Amygdala (tissue), 56 donors: Measurements from ENCODE around the gene DTHD1.

Experiments
- DNase-seq, 56 donors: peaks; one replicate each; lab custom pipeline; 2025; lab: John Stamatoyannopoulos, UW

The DTHD1 gene

DNA sequence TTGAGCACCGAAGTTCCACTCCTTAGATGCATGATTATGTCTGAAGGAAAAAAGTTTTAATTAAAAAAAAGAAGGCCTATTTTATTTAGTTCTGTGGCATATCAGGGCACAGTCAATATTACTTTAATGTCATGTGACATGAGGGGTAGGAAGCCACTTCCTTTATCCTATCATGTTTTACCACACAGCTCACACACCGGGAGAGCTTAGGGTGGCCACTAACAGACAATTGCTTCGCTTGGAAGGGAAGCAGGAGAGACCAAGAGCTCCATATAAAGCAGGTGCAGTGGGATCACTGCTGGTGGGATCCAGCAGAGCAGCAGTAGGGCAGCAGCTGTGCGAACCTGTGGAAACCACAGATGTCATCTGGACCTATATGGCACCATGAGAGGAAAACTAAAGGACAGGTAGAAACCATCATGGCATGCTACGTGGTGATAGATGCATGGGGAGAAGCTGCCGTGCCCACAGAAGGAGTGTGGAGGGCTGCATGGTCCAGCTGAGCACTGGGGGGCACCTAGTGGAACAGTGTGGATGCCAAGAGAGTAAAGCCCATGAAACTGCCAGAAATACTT is 52.0 kb downstream of the DTHD1 start:
- DNase-seq = no peak

DNA sequence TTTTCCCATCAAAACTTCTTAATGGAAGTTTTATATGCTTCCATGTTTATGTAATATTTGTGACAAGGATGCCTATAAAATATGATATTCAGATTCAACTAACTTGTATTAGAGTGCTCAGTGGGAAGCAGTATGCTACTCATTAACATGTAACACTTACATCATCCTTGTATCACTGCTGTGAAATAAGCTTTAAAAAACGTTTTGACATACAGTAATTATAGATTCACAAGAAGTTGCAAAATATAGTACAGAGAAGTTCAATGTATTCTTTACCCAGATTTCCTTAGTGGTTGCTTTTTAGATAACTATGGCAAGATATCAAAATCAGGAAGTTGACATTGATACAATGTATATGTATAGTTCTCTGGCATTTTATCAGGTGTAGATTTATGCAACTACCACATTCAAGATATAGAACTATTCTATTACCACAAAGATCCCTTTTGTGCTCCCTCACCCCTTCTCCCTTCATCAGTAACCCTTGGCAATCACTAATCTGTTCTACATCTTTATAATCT is 56.3 kb downstream of the DTHD1 start:
- no peak for DNase-seq

DNA sequence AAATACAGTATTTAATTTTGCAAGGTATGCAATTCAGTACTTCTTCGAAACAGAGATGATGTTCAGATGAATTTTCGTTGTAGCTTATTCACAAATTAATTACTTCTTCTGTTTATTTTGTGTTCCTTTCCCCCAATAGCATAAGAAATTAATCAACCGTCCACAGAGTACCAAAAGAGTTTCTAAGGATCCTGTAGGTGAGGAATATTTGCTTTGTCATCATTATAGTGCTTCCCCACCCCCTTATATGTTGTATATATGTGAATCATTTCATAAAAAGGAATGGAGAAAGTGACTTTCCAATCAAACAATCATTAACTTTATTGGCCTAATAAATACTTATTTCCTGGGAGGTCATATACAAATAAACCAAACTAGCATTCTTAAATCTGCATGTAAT is 57.6 kb downstream of the DTHD1 start:
- DNase-seq = no peak

DNA sequence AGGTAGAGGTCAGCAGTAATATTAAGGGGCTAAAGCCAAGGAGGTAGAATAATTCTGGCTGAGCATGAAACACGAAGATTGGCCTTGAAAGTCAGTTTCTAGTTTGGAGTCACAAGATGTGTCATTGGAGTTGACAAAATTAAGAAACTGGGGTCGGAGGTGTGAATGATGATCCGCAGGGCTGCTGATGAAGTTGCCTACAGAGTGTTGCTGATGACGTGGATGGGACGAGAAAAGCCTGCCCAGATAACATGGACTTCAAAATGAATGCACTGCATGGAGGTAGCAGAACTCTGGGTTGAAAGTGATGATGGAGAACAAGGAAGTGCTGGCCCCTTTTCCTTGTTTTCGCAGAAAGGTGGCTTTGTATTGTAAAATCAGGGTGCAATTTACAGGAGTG is 60.5 kb downstream of the DTHD1 start:
- no peak for DNase-seq

DNA sequence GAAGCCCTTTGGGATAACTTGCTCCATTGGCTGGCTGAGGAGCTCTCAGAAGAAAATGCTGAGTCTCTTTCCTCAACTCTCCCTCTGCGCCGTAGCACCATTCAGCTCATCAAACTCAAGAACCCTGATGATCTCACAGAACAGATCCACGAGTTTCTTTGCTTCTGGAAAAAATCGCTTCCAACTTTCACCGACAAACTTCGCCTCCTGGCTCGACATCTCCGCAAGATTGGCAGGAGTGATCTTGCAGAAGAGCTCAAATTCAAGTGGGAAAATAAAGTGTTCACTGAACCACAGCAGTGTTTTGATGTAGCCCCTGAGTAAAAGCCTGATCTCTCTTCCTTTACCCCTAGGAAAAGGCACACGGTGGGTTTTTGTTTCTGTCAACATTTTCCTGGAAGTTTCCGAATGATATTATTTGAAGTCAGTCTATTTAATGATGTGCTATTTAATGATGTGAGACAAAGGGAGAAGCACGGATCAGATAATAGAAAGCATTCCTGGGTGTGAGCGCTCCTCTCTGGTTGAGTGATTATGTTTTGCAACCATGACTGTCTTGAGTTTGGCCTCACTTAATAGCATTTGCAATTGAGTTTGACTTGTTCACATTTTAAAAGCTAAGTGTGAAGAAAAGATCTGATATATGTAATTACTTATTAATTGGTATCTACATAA is 62.2 kb downstream of the DTHD1 start:
- no peak for DNase-seq

DNA sequence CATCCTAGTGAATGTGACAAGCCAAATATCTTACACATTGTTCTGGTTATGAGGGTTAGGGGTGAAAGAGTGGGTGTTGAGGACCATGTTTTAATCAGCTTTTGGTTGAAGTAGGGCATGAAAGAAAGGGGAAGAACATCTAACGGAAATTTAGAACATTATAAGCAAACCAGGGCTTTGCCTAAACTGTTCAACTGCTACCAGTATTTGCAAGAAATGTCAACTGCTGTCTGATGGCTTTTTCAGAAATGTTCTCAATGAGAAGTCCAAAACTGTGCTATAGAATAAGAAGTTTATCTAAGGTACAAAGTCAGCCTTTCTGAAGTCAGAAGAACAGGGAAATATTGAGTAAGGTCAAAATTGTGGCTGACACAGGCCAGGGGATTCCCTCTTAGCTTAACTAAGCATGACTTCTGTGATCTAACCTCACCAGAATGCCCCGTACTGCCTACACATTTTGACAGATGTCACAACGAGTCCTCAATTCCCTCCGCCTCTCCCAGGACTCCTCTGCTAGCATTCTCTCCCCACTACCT is 67.1 kb downstream of the DTHD1 start:
- DNase-seq = no peak

DNA sequence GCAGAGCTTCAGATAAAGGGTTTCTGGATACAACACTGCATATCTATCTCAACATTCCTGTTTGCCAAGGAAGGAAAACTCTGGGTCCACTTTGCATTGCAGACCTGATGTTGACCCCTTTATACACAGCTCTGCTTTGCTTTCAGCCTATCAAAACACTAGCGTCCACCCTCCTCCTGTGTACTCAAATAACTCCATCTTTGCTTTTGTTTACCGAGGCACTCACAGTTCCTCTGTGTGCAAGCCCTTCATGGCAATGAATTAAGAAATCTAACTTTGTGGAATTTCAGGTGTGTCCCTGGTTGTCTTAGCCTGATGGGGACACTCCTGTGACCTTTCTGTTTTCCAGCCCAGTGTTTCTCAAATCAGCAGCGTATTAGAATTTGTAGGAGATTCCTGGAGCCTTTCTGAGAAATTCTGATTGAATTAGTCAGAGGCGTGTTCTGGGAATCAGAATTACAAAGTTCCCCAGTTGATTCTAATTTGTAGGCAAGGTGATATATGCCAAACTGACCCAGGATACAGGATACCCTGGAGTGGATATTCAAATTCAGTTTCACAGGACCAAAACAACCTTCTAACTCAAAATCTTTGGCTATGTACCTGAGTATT is 68.6 kb downstream of the DTHD1 start:
- peak in 3 of 56 donors; percentile 10 to 23 (median 12) for DNase-seq

DNA sequence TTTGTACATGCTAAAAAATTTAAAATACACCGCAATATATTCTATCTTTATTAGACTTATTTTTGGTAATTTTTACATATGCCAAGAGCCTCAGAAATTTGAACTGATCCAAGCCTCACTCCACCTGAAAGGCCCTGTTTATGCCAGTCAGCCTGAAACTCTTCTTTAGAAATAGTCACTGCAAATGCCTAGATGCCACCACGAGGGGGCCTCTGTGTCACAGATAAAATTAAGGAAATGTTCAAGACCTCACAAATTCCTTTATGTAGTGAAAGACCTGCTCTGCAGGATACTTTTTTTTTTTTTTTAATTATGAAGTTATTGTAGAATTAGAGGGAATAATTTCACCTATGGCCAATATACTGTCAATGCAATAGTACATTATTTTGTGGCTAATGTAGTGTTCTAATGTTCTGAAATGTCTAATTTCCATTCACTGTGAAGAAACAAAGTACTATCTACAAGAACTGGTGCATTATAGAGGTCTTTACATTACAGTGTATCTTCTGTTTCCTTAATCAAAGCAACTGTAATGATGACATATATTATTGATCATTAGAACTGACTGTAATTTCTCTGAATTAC is 69.8 kb downstream of the DTHD1 start:
- peak in 52 of 56 donors; percentile 1 to 90 (median 39) for DNase-seq

DNA sequence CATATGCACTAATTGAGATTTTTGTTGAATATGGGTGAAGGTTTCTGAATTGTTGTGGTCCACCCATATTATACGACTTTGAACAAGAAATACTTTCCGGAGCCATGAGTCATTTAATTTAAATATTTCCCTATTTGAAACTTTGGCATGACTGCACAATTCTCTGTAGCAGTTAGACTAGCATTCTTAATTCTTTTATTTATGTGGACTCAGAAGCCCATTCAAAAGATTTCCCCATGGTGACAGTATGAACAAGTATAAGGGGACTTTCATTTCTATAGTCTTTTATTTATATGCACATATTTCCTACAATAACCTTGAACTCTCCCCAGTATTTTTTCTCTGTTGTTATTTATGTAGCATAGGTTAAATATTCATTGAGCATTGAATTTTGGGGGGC is 72.6 kb downstream of the DTHD1 start:
- no peak for DNase-seq

DNA sequence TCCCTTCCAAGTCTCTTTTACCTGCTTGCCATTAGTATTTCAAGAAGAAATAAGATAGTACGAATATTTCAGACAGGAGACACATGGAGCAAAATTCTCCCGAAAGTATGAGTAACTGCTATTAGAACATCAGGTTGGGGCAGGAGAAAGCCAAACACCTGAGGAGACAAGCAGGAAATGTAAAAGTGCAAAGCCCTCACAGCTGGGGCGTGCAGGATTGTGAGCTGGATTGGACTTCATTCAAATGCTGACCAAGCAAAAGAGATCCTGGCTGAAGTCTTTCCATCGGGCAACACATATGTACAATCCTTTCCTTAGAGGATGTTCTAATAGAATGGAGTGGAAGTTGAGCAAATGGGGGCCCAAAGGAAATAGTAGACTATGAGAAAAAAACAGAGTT is 76.8 kb downstream of the DTHD1 start:
- no peak for DNase-seq

DNA sequence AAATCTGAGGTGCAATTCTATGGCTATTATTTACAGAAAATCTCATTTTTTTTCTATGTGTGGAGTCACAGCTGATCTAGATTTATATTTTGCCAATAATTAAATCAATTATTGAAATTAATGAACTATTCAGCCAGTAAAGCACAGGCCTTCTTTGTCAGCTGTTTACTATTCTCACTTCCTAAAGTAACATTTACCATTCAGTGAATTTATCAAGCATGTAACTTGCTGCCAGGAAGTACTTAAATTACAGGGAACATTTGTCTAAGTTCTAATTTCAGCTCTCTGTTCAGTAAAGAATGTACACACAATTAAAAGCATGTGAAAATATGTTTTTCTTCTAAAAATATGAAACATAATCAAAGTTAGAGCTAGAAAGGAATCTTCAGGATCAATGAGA is 79.3 kb downstream of the DTHD1 start:
- DNase-seq = no peak

DNA sequence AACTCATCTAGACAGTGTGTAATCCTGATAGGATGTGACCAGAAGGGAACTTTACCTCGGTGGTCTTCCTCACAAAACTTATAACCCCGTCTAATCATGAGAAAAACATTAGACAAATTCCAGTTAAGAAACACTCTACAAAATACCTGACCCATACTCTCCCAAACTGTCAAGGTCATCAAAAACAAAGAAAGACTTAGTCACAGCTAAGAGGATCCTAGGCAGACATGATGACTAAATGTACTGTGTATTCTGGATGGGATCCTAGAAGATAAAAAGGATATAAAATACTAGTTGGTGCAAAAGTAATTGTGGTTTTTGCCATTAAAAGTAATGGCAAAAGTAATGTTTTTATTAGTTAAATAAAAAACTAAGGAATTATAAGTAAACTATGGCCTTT is 81.6 kb downstream of the DTHD1 start:
- DNase-seq = no peak

DNA sequence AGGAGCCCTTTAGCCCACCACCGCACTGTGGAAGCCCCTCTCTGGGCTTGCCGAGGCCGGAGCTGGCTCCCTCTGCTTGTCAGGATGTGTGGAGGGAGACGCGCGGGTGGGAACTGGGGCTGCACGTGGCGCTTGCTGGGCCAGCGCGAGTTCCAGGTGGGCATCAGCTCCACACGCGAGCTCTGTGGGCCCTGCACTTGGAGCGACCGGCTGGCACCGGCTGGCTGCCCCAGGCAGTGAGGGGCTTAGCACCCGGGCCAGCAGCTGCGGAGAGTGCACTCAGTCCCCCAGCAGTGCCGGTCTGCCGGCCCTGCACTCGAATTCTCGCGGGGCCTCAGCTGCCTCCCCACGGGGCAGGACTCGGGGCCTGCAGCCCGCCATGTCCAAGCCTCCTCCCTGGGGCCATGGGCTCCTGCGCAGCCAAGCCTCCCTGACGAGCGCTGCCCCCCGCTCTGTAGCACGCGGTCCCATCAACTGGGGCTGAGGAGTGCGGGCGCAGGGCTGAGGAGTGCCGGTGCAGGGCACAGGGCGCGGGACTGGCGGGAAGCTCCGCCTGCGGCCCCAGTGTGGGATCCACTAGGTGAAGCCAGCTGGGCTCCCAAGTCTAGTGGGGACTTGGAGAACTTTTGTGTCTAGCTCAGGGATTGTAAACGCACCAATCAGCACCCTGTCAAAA is 93.6 kb downstream of the DTHD1 start:
- no peak for DNase-seq

DNA sequence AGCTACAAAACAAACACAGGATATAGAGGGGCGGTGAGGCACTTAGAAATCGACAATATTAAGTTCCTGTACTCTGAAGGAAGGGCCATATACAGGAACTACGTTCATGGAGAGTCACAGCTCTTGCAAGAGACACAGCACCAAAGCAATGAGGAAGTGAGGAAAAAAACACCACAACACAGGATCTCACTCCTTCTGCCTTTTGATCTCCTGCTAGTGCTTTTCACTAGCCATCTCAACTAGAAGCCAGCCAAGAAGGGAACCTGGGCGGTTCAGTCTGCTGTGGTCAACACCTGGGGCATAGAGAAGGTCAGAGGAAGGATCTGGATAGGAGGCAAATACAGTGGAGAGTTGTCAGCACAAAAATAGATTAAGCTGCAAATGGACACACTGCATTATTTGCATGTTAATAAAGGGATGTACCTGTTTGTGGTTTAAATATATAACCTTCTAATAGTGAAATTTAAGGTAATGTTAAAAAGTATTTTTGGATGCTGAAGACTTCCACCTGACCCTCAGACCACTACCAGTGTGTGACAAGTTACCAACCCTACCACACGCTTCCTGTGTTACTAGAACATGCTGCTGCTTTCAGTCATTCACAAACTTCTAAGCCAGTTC is 104.6 kb downstream of the DTHD1 start:
- DNase-seq = no peak

DNA sequence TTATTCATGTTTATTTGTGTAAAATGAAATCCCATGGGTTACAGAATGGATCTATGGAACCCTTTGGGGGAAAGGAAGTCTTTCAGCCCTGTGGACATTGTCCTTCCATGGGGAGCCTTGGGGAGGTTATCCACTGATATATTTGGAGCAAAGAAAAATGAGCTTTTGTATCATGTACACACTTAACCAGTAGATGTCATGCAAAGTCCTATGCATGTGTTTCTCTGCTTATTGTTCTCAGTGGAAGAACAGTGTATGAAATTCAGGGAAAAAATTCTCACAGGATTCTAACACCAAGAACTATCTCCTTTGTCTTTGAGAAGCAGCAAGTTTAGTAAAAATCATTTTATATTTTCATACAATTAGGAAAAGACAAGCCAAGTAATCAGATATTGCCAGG is 105.3 kb downstream of the DTHD1 start:
- no peak for DNase-seq

DNA sequence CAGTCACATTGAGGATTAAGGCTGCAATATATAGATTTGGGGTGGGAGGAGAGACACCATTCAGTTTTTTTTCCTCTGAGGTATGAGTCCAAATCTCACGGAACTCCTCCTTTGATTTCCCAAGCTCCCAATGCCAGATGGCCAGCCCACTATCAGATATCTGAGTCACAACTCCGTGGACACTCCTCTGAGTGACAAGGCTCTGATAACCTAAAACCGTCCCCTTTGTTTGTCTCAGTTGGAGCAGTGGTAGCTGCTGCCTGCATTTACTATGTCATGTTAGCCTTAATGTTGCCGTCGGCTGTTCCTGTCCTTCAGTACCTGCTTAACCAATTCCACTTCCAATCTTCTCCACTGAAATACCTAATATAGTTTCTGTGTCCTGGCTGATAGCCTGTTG is 107.3 kb downstream of the DTHD1 start:
- no peak for DNase-seq

DNA sequence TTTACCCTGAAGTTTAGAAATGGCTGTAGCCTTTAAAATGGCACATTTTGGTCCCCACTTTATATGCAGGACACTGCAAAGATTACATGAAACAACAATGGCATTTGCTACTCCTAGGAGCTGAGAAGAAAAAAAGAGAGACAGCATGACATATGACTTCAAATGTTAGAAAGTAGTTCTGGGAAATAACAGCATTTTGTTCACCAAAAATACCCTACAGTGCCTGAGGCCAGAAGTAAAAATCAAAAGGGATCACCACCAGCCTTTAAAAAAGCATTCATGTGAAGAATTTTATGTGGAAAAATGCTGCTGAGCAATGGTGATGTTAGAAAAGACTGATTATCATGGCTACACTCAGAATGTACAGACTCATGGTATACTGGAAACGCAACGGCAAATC is 110.0 kb downstream of the DTHD1 start:
- no peak for DNase-seq

DNA sequence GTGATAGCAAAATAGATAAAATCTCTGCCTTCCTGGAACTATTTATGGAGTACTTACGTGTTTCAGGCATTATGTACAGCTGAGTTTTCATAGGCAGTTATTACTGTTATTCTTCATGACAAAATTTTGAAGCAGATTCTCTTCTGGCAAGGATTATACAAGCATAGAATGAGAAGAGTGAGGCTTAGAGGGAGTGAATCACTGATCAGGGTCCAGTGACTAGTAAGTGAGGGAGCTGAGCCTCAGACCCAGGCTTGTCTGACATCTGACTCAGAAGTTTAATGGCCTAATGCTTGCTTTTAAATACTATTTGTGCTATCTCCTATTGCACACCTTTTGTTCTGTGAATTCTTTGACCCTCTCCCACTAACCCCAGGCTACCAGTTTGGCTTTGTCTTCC is 110.6 kb downstream of the DTHD1 start:
- no peak for DNase-seq

DNA sequence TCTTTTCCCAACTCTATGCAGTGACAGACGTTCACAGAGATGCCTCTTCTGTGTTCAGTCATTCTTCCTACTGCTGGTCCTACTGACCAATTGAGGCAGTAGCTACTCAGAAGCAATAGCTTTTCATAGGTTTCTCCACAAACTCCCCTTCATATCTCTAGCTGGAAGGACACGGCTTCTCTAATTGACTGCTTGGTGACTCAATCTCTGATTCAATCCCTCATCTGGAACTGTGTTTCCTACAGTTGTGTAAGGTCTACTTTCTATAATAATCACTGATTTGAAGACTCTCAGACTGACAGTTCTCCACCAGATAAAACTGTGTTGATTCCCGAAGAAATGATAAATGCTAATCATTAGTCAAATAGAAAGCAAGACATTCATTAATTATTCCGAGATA is 111.5 kb downstream of the DTHD1 start:
- no peak for DNase-seq
